T-helper 2 cell (primary cell): ENCODE measurements around the gene RAD21L1.

Experiments used
- DNase-seq, 5 experiments: peaks; one replicate each; pipeline versions ENCODE4 v3.0.0 to v3.0.0-alpha.2; 2012 to 2022
- total RNA-seq, 2 donors: gene quantifications; one replicate each; lab custom pipeline; 2026; lab: John Stamatoyannopoulos, UW

The RAD21L1 gene
- 0.27 to 0.31 reads per million in 2 donors for total RNA-seq

- DNase-seq = peak; percentile 48 to 79 (median 74)
Observed at GRCh38 chr20:1225783-1226654, at the start of gene RAD21L1. RAD21L1 (plus strand) TSS chr20:1226044; CDS start chr20:1228454, 2,410 bp downstream.

- DNase-seq = no peak
Observed at GRCh38 chr20:1177680-1178079, 48.2 kb upstream of the RAD21L1 start.

- no peak for DNase-seq
Observed at GRCh38 chr20:1178103-1178502, 47.7 kb upstream of the RAD21L1 start.

GRCh38 chr20:1178623-1179022 is 47.2 kb upstream of the RAD21L1 start:
- DNase-seq = no peak

GRCh38 chr20:1180949-1181348 is 44.9 kb upstream of the RAD21L1 start:
- no peak for DNase-seq

GRCh38 chr20:1182106-1182505 is 43.7 kb upstream of the RAD21L1 start:
- no peak for DNase-seq

- DNase-seq = no peak
Observed at GRCh38 chr20:1183153-1183552, 42.7 kb upstream of the RAD21L1 start.

- DNase-seq = no peak
Observed at GRCh38 chr20:1184260-1184637, 41.6 kb upstream of the RAD21L1 start.

GRCh38 chr20:1184638-1185315 is 41.1 kb upstream of the RAD21L1 start, which contains the start of gene TMEM74B:
TMEM74B (minus strand) TSS chr20:1184981; CDS start chr20:1183801, 1,180 bp downstream.
- peak in 1 of 5 experiments; percentile 25 for DNase-seq

- peak in 1 of 5 experiments; percentile 15 for DNase-seq
Observed at GRCh38 chr20:1185316-1185741, 40.5 kb upstream of the RAD21L1 start.

GRCh38 chr20:1185790-1186334 is 40.0 kb upstream of the RAD21L1 start:
- peak in 3 of 5 experiments; percentile 13 to 73 (median 24) for DNase-seq

- DNase-seq = no peak
Observed at GRCh38 chr20:1186367-1186991, 39.4 kb upstream of the RAD21L1 start.

GRCh38 chr20:1187605-1188171 is 38.2 kb upstream of the RAD21L1 start:
- no peak for DNase-seq

GRCh38 chr20:1188347-1188746 is 37.5 kb upstream of the RAD21L1 start:
- DNase-seq = no peak

GRCh38 chr20:1189827-1190226 is 36.0 kb upstream of the RAD21L1 start:
- no peak for DNase-seq

- no peak for DNase-seq
Observed at GRCh38 chr20:1190847-1191246, 35.0 kb upstream of the RAD21L1 start.

- no peak for DNase-seq
Observed at GRCh38 chr20:1191299-1191698, 34.5 kb upstream of the RAD21L1 start.

- DNase-seq = no peak
Observed at GRCh38 chr20:1195226-1195625, 30.6 kb upstream of the RAD21L1 start.

- DNase-seq = no peak
Observed at GRCh38 chr20:1196634-1197033, 29.2 kb upstream of the RAD21L1 start.

- no peak for DNase-seq
Observed at GRCh38 chr20:1197801-1198200, 28.0 kb upstream of the RAD21L1 start.

GRCh38 chr20:1198751-1199150 is 27.1 kb upstream of the RAD21L1 start:
- DNase-seq = no peak

GRCh38 chr20:1199212-1199873 is 26.5 kb upstream of the RAD21L1 start:
- no peak for DNase-seq
